Measurements from ENCODE around the gene CD247. TPM values are rescaled to one million over a fixed set of nuclear protein-coding genes. Genes with fewer than 3 reads are reported as not detected.
A peak's percentile ranks its signal among the peaks of the same experiment; 100 is the strongest.

Gene CD247
- total RNA-seq, 1 donor from 2014 or later, result not detected

DNA sequence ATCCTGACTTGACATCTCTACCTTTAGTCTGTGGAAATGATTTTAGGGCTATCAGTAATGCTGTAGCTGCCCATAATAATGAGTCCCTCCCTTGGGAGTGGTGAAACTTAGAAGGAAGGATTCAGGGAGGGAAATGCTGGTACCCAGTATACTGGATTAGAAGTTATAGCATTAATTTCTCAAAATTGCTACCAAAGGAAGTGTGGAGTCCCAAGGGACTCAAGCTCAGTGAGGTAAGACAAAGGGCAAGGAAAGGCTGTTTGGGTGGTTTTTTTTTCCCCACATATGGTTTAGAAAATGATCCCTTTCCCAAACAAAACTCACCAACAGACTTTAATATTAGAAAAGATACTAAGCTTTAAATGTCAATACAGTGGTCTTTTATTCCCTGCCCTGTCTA is 99.9 kb downstream of the CD247 start:
- no peak for DNase-seq (ENCODE audit: low read depth in 2 of 2)

DNA sequence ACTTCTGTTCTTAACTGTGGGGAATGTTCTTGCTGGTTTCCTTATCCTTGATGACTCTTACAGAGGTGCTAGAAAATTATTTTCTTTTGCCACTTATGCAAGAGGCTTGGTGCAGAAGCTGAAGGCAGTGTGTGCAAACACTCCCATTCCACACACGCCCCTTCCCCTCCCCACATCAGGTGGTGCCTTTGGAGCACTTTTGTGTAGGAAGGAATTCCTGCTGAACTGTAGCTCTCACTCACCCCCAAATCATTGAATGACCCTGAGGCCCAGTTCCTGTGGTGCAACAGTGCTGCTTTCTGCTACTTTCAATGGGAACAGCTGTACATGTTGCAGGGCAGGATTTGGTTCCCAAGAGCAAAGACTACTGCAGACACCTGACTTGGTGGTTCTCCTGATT is 101.8 kb downstream of the CD247 start:
- DNase-seq (ENCODE audit: low read depth in 2 of 2), result no peak

DNA sequence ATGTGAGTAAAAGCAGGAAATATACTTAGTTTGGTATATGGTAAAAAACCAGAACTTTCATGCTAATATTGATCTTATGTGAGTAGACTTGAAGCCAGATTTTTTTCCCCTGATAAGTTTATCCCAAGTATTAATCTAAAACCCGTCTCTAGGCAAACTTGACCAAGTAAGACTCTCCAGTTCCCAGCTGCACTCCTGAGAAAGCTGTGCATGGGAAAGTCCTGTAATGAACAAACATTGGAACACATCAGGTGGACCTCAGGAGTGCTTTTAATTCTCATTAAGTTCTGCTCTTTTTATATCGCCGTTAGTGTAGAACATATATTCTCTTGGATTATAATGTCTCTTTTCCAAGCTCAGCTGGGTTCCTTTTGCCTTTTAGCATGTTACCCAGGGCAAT is 105.0 kb downstream of the CD247 start:
- DNase-seq (ENCODE audit: low read depth in 2 of 2), result no peak

DNA sequence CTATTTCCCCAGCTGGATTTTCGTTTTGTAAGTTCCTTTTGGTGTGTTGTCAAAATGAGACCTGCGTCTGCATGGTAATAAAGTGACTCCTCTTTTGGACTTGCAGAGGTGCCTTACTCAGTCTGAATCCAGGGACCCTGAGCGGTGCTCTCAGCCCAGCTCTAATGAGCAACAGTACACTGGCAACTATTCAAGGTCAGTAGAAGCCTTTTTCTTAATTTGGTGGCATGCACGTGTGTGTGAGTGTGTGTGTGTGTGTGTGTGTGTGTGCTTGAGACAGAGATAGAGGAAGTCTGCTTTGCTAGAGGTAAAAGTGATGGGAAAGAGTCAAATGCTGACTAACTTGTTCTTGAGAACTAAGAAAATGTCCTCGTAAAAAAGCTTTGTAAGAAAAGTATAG is 105.4 kb downstream of the CD247 start:
- DNase-seq (ENCODE audit: low read depth in 2 of 2), result no peak

DNA sequence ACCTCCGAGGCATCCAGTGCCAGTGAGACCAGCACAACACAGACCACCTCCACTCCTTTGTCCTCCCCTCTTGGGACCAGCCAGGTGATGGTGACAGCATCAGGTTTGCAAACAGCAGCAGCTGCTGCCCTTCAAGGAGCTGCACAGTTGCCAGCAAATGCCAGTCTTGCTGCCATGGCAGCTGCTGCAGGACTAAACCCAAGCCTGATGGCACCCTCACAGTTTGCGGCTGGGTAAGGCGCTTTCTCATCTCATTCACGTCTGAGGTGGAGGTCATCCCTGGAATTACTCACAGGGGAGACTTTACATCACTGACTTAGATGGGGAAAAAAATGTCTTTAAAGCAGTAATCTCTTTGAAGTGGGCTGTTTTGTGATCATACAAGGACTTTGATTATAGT is 106.3 kb downstream of the CD247 start:
- no peak for DNase-seq (ENCODE audit: low read depth in 2 of 2)

DNA sequence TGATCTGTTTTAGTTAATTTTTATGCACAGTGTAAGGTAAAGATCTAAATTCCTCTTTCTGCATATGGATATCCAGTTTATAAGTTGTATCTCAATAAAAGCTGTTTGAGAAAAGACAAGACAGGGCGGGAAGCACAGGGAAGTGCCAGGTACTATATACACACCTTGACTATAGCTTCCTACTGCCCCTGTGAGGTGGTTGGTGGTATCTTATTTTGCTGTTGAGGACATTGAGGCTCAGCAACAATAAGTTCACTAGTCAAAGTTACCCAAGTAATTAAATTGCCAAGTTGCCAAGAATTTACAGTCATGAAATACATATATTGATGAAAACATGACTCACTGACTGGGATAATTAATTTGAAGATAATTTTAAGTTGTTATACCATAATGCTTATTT is 109.1 kb downstream of the CD247 start:
- no peak for DNase-seq (ENCODE audit: low read depth in 2 of 2)

DNA sequence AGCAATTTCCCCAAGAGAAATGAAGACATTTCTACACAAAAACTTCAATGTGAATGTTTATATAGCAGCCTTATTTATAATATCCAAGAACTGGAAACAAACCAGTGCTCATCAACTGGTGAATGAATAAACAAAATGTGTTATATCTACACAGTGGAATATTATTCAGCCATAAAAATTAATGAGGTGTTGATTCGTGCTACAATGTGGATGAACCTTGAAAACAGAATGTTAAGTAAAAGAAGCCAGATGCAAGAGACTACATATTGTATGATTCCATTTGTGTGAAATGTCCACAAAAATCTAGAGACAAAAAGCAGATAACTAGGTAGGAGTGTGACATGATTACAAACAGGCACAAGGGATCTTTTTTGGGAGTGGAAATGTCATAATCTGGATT is 110.0 kb downstream of the CD247 start:
- no peak for DNase-seq (ENCODE audit: low read depth in 2 of 2)

DNA sequence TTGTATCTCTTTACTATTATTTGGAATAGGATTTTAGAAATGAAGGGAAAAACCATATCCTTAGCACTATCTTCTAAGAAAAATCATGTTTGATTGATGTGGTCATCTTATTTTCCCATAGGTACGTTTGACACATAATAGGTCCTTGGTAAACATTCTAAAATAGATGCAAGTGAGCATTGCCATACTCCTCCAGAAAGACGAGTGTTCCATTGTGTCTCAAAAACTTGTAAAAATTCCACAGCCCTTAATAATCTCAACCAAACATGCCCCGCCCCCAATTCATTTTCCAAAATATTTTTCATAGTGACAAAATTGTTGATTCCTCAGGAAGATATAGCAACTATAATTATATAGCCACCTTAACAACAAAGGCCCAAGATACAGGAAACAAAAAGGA is 113.4 kb downstream of the CD247 start:
- DNase-seq (ENCODE audit: low read depth in 2 of 2), result no peak

DNA sequence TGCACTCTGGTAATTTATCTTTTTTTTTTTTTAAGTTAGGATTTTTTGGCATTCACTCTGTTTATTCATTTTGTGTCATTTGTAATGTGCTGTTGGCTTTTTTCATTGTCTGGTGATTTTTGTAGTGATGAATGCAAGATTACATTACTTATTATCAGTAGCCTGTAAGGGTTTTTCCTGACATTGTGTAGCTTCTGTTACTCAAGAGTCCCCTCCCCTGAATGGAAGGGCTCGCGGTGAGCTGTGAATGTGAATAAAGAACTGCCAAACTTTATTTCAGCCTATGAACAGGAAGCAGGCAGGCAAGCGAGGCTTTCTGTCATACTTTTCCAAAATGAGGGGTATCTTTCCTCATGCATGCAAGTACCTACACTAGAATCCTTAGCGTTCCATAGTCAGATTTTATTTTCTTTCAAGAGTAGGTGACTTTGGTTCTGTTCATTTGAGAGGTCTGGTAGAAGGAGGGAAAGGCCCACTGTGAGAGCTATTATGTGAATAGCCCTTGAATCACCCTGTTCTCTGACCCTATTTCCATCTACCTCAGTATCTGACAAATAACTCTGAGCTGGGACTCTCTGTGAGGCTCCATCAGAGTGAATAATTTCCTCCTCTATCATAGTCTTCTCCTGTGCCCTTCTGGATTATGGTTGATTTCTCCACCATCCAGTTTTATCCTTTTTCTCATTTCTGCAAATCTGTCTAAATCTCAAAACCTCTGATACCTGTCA is 114.0 kb downstream of the CD247 start:
- peak; percentile 28 to 35 for DNase-seq (ENCODE audit: low read depth in 2 of 2)

DNA sequence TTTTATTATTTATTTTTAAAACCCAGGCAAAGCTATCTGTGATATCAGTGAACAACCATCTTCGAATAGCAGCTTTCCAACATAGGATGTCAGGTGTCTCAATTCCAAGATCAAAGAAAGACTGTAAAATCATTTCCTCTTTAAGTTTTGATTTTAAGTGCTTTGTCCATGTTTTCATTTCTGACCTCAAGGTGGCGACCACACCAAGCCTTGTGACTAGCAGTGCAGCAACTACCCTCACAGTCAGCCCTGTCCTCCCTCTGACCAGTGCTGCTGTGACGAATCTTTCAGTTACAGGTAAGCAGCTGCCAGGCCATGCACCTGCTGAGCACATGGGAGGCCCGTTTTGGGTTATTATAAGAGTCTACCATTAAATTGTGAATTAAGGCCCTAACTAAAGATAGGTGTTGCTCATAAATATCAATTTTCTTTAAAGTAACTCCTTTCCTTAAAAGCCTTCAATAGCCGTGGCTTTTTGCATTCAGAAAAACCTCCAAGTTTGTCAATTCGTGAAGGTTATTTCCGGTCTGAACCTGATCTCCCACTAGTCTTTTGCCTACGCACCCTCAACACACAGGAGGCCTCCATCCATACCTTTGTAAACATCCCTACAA is 117.0 kb downstream of the CD247 start:
- DNase-seq (ENCODE audit: low read depth in 2 of 2), result peak; percentile 67 to 76

DNA sequence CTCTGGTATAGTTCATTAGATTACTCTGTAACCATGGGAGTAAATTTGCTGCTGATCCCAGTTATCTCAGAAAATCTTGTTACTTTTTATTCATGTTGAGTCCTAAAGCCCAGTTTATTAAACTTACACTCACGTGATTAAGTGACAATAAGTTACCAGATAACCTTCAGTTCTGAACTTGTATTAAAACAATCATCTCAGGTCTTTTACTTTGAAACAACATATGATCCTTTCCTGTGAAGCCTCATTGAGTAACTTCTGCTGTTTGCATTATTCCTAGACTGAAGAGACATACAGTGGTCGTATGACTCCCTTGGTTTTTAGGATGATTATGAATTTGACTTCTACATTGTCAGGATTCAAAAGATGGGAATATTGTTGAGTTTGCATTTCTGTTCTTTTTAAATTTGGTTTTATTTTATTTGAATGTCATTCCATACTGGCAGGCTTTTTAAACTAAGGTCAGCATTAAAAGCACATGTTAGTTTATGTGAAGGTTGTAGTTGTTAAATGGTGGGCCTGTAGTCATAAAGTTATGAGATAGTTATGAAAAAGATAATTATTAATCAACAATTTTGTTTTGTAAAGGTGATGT is 117.9 kb downstream of the CD247 start:
- no peak for DNase-seq (ENCODE audit: low read depth in 2 of 2)

DNA sequence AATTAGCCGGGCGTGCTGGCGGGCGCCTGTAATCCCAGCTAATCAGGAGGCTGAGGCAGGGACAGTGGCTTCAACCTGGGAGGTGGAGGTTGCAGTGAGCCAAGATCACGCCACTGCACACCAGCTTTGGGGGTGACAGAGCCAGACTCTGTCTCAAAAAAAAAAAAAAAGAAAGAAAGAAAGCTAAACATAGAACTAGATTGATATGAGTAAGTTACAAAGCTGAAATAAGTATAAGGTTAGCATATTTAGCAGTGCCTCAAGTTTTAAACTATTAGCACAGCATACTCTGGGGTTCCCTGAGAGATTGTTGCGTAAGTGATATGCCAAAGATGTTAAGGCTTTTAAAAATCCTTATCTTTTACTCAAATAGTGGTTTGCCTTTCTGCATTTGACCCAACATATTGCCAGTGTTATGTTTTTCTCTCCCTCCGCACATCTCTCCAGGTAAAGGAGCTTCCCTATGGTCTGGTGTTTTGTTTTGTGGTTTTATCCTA is 126.1 kb downstream of the CD247 start:
- DNase-seq (ENCODE audit: low read depth in 2 of 2), result no peak

DNA sequence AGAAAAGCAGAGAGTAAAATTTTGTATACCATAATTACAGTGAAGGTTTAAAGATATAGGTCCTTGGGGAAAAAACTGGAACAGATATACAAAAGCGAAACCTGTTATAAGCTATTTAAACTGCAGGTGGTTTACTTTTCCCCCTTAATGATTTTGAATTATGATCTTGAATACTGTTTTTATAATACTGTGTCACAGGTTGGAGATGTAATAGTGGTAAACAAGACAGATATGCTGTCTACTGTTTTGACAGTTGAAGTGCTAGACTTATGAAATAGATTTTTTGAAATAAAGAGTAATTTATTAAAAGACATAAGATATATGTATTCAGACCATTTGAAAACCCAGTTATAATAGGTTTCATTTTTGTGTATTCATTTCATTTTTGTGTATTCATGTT is 129.4 kb downstream of the CD247 start:
- no peak for DNase-seq (ENCODE audit: low read depth in 2 of 2)

DNA sequence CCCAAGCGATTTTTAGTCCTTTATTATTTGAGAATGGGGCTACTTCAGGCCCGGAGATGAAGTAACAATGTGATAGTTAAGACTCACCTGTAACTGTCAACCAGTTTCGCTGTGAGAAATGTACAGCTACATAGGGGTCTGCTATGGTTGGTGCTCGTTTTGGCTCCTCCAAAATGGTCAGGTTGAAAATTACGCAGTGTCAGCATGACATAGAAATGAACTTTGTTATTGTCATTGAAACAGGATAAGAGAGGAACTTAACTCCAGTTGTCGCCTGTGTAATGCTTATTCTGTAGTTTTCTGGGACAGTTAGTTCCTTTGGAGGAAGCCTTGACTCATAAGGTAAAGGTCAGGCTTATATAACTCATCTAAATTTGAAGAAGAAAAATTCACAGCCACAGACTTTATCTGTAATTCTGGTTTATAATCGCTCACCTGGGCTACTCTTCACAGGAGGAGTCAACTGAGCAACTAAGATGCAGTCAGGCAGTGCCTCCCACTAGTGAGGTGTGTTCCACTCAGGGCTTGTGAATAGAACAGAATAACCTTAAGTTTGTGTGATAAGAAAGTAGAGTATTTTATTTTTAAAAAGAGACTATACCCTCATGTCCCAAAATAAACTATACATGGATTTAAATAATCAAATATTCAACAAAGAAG is 130.9 kb downstream of the CD247 start:
- peak in 1 of 2 donors; percentile 1 for DNase-seq (ENCODE audit: low read depth in 2 of 2)

Other genes with a start within 250 kb of the CD247 start
- 28.8 and 76.8 TPM in 2 replicates for gene CREG1, start 35.2 kb upstream of the CD247 start, total RNA-seq
- gene RCSD1, start 111.7 kb upstream of the CD247 start, total RNA-seq, result 21.4 and 99.8 TPM in 2 replicates
- gene MPZL1, start 203.5 kb upstream of the CD247 start, total RNA-seq, result 77.8 and 85.1 TPM in 2 replicates